GM21723 (cell line): Measurements from ENCODE around the gene TMEM184C.

Experiments used
- ATAC-seq: cut with Tn5 transposase; IDR thresholded peaks from one replicate; pipeline ENCODE4 v1.9.1; 2021; ENCODE audit warnings: mild to moderate bottlenecking, moderate library complexity; ENCODE audit not compliant: unreplicated experiment

The TMEM184C gene

DNA sequence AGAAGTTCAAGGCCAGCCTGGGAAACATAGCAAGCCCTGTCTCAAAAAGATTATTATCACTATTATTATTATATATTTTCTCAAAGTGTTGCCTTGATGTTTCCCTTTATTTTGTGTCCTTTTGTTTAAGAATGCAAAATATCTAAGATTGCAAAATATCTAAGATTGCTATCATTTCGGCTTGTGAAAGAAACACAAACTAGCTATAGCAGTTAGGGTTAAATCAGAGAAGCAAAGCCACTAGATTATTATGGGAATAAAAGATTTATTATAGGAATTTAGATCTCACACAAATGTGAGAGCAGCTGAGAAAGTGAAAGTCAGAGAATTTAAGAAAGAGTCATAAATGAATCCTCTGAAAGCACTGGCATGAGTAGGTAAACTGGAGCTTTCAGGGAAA lies 18.0 kb upstream of the TMEM184C start:
- no peak for ATAC-seq

- no peak for ATAC-seq
These were observed 17.4 kb upstream of the TMEM184C start for GRCh38 chr4:147599769-147600168.

GRCh38 chr4:147605499-147605898 lies 11.7 kb upstream of the TMEM184C start:
- no peak for ATAC-seq

GRCh38 chr4:147607471-147607870 lies 9.7 kb upstream of the TMEM184C start:
- no peak for ATAC-seq

DNA sequence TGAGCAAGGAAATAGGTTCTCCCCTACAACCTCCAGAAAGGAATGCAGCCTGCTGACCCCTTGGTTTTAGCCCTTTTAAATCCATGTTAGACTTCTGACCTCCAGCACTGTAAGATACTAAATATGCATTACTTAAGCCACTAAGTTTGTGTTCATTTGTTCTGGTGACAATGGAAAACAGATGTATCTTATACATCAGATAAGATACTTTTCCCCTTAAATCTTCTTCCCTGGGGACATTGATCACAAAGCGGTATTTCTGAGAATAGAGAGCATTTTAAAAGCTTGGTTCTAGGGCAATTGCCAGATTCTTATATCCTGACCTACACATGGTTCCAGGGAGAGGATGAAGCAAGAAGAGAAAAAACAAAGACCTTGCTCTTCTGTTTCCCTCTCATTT lies 6.5 kb upstream of the TMEM184C start:
- no peak for ATAC-seq

DNA sequence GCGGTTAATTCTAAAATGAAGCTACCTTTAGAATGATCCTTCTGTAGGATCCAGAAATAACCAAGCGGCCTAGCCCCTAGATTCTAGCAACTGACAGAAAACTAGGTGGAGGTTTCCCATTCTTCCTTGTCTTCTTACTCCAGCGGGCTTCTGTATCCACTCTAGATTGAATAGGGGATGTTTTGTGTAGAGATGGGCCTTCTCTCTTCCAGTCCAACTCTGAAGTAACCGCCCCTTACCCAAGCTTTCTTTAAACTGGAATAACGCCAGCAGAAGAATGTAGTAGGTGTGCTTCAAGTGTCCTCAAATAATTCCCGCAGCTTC lies 386 bp upstream of the TMEM184C start:
- ATAC-seq: peak; percentile 20

GRCh38 chr4:147617841-147618691 lies 869 bp downstream of the TMEM184C start:
- peak; percentile 23 for ATAC-seq

- no peak for ATAC-seq
These were observed 3.1 kb downstream of the TMEM184C start for GRCh38 chr4:147620315-147620714.

DNA sequence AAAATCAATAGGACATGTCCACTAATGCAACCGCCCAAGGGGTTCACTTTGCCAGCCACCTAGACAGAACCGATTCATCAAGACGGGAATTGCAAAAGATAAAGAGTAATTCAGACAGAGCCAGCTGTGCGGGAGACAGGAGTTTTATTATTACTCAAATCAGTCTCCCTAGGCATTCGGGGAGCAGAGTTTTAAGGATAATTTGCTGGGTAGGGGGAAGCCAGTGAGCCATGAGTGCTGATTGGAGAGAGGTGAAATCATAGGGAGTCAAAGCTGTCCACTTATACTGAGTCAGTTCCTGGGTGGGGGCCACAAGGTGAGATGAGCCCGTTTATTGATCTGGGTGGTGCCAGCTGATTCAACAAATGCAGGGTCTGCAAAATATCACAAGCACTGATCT lies 8.5 kb downstream of the TMEM184C start:
- no peak for ATAC-seq

- ATAC-seq: no peak
These were observed 9.7 kb downstream of the TMEM184C start for GRCh38 chr4:147626903-147627302.

DNA sequence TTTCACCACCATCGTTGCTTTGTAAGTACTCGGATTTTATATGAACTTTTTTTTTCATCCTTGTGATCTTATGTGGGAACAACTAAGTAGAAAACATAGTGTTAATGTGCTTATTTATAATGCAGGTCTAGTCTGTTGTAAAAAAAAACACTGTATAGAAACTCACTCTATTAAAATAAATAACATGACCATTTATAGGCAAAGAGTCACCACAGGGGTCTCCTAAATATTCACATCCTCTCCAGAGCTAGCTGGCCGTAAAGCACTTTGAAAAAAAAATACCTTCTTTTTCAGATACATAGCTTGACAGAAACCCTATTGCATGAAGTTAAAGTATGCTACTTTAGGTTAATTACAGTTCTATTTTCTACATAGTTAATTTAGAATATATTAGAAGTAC lies 11.2 kb downstream of the TMEM184C start:
- no peak for ATAC-seq

GRCh38 chr4:147629783-147630730 lies 12.9 kb downstream of the TMEM184C start:
- ATAC-seq: no peak

DNA sequence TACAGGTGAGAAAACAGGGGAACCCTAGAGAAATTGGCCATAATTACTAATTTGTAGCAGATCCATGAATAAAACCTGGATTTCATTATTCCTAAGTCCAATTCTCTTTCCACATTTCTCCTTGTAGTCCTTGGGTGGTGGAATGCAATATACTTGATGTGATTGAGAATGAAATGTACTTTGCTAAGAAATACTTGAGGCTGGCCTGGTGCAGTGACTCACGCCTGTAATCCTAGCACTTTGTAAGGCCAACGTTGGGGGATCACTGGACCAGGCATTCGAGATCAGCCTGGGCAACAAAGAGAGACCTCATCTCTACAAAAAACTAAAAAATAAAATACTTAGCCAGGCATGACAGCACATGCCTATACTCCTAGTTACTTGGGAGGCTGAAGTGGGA lies 15.9 kb downstream of the TMEM184C start:
- ATAC-seq: no peak

GRCh38 chr4:147633643-147634042 lies 16.4 kb downstream of the TMEM184C start:
- no peak for ATAC-seq

GRCh38 chr4:147635348-147635747 lies 18.2 kb downstream of the TMEM184C start:
- ATAC-seq: no peak

DNA sequence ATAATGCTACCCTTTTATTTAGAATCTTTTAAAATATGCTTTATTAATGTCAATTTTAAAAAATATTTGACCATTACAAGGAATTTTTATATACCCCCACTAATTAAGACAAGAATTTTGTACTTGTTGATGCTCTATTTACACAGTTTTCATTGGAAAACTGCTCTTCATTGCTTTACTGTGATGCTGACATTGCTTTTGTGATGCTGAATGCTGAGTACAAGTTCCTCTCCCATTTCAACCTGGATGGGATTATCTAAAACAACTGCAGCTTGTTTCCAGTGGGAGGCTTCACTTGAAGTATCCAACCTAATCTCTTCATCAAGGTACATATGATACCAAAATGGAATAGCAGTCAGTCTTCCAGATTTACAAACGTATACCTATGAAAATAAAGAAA lies 21.2 kb downstream of the TMEM184C start:
- ATAC-seq: no peak

- peak; percentile 83 for ATAC-seq
These were observed 21.7 kb downstream of the TMEM184C start for GRCh38 chr4:147638942-147639341.

DNA sequence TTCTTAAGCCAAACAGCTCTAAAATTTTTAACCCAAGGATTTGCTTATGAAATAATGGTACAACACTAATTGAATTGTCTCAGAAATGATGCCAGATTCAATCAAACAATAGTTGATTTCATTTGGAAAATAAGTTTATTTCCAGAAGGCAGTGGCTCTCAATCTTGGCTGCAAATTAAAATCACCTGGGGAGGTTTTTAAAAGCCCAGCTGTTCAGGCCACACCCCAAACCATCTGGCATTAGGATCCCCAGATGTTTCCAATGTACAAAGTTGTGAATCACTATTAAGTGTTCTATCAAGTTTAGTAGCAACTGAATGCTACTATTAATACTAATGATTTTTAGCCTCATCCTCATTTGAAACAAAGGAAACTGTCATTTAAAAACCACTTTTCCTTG lies 22.2 kb downstream of the TMEM184C start:
- ATAC-seq: no peak

- ATAC-seq: no peak
These were observed 23.1 kb downstream of the TMEM184C start for GRCh38 chr4:147640331-147640730.

DNA sequence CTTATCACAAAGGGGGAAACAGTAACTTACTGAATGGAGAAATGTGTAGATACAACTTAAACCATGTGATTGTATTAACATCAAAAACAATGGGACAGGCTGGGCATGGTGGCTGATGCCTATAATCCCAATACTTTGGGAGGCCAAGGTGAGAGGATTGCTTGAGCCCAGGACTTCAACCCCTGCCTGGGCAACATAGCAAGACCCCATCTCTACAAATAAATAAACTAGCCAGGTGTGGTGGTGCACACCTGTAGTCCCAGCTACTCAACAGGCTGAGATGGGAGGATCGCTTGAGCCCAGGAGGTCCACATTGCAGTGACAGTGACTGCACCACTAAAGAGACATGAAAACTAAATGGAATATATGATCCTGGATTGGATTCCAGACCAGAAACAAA lies 26.4 kb downstream of the TMEM184C start:
- no peak for ATAC-seq

DNA sequence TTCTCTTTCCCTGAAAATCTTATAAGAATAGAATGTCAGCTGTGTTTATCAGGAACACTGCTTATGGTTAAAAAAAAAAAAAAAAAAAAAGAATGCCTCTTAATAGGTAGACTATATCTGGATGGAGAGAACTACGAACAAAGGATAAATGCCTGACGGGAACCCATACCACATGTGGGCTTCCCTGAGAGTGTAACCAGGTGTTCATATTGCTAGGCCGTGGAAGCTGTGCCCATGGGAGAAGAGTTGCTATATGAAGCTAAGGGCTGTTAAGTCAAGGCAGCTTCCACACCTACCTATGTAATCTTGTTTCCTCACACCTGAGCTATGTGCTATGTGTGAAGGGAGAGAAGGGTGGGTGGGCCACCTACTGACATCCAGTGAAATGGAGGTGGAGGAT lies 27.3 kb downstream of the TMEM184C start:
- no peak for ATAC-seq

- no peak for ATAC-seq
These were observed 27.9 kb downstream of the TMEM184C start for GRCh38 chr4:147645099-147645498.
